T-helper 17 cell (primary cell): ENCODE measurements around the gene RNF166. TPM values are rescaled to one million over a fixed set of nuclear protein-coding genes. Genes with fewer than 3 reads are reported as not detected.

Experiments used
- ATAC-seq: fragments of 150-1000 bp; cut with Tn5 transposase; 2 replicates; pipeline ENCODE4 v1.10.0; 2021; ENCODE audit warnings: mild to moderate bottlenecking, moderate library complexity
- DNase-seq, 3 donors: peaks; one replicate each; pipeline versions ENCODE4 v3.0.0 to v3.0.0-alpha.2; 2020 to 2021
- H3K9me3 ChIP-seq: one replicate; pipeline ENCODE4 v1.7.0; 2013; ENCODE audit warnings: low read length, mild to moderate bottlenecking; ENCODE audit not compliant: control insufficient read depth, poor library complexity, severe bottlenecking
- H3K27ac Mint-ChIP-seq: one replicate; pipeline ENCODE4 v1.8.0; 2022; ENCODE audit warnings: mild to moderate bottlenecking, moderate library complexity, mixed read lengths
- H3K27me3 Mint-ChIP-seq: one replicate; pipeline ENCODE4 v1.8.0; 2022; ENCODE audit warnings: mixed read lengths
- H3K36me3 Mint-ChIP-seq: one replicate; pipeline ENCODE4 v1.8.0; 2022; ENCODE audit warnings: low read depth, mixed read lengths
- H3K4me1 Mint-ChIP-seq: one replicate; pipeline ENCODE4 v1.8.0; 2022; ENCODE audit warnings: mild to moderate bottlenecking, mixed read lengths
- H3K4me3 Mint-ChIP-seq: one replicate; pipeline ENCODE4 v1.8.0; 2022; ENCODE audit warnings: mild to moderate bottlenecking, moderate library complexity, mixed read lengths
- total RNA-seq, 4 donors: library from RNA in 2 of 4; stranded (reverse) in 2 of 4; gene quantifications; one replicate each; pipeline ENCODE4 v1.2.3 and lab custom pipeline; 2022 to 2026

RNF166 gene
- total RNA-seq, 2 donors from 2014 or later, result 235 to 398 TPM

DNA sequence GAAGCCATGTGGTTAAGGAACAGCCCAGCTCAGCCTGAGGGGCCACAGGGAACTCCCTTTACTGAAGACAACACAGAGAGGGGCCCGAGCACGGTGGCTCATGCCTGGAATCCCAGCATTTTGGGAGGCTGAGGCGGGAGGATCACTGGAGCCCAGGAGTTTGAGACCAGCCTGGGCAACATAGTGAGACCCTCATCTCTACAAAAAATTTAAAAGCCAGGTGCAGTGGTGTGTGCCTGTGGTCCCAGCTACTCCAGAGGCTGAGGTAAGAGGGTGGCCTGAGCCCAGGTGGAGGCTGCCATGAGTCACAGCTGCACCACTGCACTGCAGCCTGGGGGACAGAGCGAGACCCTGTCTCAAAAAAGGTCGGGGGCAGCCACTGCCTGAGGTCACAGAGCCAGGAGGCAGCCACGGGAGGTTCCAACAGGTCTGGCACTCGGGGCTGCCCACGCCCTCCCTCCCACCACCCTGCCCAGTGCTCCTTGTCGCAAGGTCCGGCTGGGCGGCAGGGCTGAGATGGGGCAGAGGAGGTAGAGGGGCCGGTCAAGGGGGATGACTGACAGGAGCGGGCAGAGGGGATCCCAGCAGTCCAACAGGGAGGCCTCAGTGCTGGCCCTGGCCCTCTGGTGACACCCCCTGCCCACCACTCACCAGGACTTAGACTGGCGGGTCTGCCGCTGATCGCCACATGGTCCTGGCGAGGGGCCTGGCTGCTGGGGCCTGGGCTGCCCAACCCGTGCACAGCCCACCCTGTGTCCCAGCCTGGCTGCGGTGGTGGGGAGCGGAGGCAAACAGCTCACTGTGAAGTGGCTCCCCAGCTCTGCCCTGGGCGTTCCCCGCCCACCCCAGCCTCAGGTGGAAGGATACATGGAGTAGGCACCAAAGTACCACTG lies 58.8 kb downstream of the RNF166 start:
- no peaks in the 10 kb centered on the region for H3K27me3 Mint-ChIP-seq
- no peak overlapping the region for H3K27ac Mint-ChIP-seq
- DNase-seq, result no peak
- H3K4me1 Mint-ChIP-seq, result peaks cover 20% of the 10 kb centered on the region
- H3K36me3 Mint-ChIP-seq, result no peaks in the 10 kb centered on the region
- ATAC-seq, result no peak
- H3K9me3 ChIP-seq, result no peaks in the 10 kb centered on the region
- no peak overlapping the region for H3K4me3 Mint-ChIP-seq

Other genes starting within 250 kb of the RNF166 start
- 100 to 1,000 TPM; 100 to 141 TPM for gene ZC3H18, start 136.0 kb downstream of the RNF166 start, total RNA-seq
- under 1 TPM; 0.65 to 0.86 TPM for gene IL17C, start 67.8 kb downstream of the RNF166 start, total RNA-seq
- gene CYBA, start 55.4 kb downstream of the RNF166 start, total RNA-seq, result 100 to 1,000 TPM; 346 to 383 TPM
- gene MVD, start 43.3 kb downstream of the RNF166 start, total RNA-seq, result 10 to 100 TPM; 40.4 to 72.8 TPM
- gene SNAI3, start 19.9 kb downstream of the RNF166 start, total RNA-seq, result 10 to 100 TPM in 1 of 2 donors, 1 to 10 TPM in 1; 7.7 to 10.2 TPM
- 10 to 100 TPM; 22.4 to 33.6 TPM for gene CTU2, start 95 bp upstream of the RNF166 start, total RNA-seq
- 100 to 1,000 TPM; 272 to 318 TPM for gene PIEZO1, start 78.8 kb upstream of the RNF166 start, total RNA-seq
- gene CDT1, start 97.4 kb upstream of the RNF166 start, total RNA-seq, result 1 to 10 TPM in 1 of 2 donors, under 1 TPM in 1; 0.42 to 1.3 TPM
- 100 to 1,000 TPM; 130 to 158 TPM for gene APRT, start 105.5 kb upstream of the RNF166 start, total RNA-seq
- gene GALNS, start 150.5 kb upstream of the RNF166 start, total RNA-seq, result 10 to 100 TPM; 37.2 to 38.6 TPM
- gene TRAPPC2L, start 150.7 kb upstream of the RNF166 start, total RNA-seq, result 10 to 100 TPM; 33.5 to 43.0 TPM
- gene PABPN1L, start 160.3 kb upstream of the RNF166 start, total RNA-seq, result not detected